ENCODE results near the gene ANP32A. TPM values are rescaled to one million over a fixed set of nuclear protein-coding genes. Genes with fewer than 3 reads are reported as not detected.

Gene ANP32A
- total RNA-seq, 2 experiments from 2014 or later, result 55.1 to 57.3 TPM

DNA sequence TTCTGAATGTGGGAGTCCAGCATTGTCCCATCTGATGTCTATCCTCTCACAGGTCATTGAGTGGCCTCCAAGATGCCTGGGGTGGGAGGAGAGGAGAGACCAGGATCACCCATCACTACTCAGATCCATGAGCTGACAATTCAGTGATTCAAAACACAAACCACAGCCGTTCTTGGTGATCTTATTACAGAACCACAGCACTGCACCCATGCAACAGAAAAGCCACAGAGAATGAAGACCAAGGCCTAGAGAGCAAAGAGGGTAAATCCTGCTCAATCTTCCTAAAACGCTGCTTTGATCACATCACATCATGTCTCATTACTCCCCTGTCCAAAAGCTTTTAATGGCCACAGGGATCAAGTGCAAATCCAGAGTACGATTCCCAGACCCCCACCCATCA is 23.5 kb downstream of the ANP32A start:
- Mint-ChIP-seq H3K4me3 (peak overlapping the region; percentile 7), H3K27ac (peak overlapping the region; percentile 76), H3K4me1 (ENCODE audit: low read depth) (peaks cover 98% of the 10 kb centered on the region), H3K36me3 (ENCODE audit: low read depth) (peaks cover 17% of the 10 kb centered on the region), H3K27me3 (no peaks in the 10 kb centered on the region), H3K9me3 (no peaks in the 10 kb centered on the region)
- Histone ChIP-seq H3K9me3 (ENCODE audit: control insufficient read depth in 1 of 2, insufficient read depth in 1 of 2, low read length in 2 of 2) (no peaks in the 10 kb centered on the region), H3K4me1 (ENCODE audit: insufficient read depth, low read length) (peaks cover 76% of the 10 kb centered on the region), H3K4me3 (ENCODE audit: low read length) (no peak overlapping the region), H3K27ac (ENCODE audit: low read depth in 1 of 2, low read length in 2 of 2) (no peak overlapping the region), H3K36me3 (ENCODE audit: insufficient read depth, low read length) (peaks cover 3% of the 10 kb centered on the region), H3K27me3 (ENCODE audit: control insufficient read depth in 1 of 2, insufficient read depth in 2 of 2, low read length in 2 of 2) (no peaks in the 10 kb centered on the region)
- ATAC-seq (ENCODE audit: poor library complexity) (no peak), DNase-seq (no peak)
- POLR2A ChIA-PET, result interaction anchor here (1.5 kb wide), 1 partner anchor 20 kb away, joined by 7 read pairs; no protein-coding TSS in a partner anchor
- intact Hi-C loops (cut with DNase I, micrococcal nuclease), result no loop called here
- TF ChIP-seq, protein P1, sequence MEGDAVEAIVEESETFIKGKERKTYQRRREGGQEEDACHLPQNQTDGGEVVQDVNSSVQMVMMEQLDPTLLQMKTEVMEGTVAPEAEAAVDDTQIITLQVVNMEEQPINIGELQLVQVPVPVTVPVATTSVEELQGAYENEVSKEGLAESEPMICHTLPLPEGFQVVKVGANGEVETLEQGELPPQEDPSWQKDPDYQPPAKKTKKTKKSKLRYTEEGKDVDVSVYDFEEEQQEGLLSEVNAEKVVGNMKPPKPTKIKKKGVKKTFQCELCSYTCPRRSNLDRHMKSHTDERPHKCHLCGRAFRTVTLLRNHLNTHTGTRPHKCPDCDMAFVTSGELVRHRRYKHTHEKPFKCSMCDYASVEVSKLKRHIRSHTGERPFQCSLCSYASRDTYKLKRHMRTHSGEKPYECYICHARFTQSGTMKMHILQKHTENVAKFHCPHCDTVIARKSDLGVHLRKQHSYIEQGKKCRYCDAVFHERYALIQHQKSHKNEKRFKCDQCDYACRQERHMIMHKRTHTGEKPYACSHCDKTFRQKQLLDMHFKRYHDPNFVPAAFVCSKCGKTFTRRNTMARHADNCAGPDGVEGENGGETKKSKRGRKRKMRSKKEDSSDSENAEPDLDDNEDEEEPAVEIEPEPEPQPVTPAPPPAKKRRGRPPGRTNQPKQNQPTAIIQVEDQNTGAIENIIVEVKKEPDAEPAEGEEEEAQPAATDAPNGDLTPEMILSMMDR (IDR thresholded peaks at IDR 0.05), result no peak
- CTCF ChIA-PET, result no interaction called here

DNA sequence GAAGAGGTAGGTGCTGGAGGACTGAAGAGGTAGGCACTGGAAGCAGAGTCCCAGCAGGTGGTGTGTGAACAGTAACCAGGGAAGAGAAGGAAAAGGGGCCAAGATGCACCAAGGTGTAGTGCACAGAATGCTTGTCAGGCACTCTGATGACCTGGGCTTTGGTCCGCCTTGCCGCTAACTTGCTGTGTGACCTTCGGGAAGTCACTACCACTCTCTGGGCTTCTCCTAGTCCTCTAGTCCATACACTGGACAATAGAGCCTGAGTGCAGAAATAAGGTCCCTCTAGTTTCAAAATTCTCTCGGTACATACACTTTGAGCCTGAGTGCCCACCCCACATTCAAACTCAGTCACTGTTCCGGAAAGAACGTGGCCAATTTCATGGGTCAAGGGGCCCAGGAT is 24.1 kb downstream of the ANP32A start:
- H3K27ac Mint-ChIP-seq, result peak overlapping the region; percentile 76
- ATAC-seq (ENCODE audit: poor library complexity) (no peak), DNase-seq (no peak)
- H3K36me3 Mint-ChIP-seq (ENCODE audit: low read depth), result peaks cover 17% of the 10 kb centered on the region
- Histone ChIP-seq H3K36me3 (ENCODE audit: insufficient read depth, low read length) (peaks cover 3% of the 10 kb centered on the region), H3K27me3 (ENCODE audit: control insufficient read depth in 1 of 2, insufficient read depth in 2 of 2, low read length in 2 of 2) (no peaks in the 10 kb centered on the region), H3K27ac (ENCODE audit: low read depth in 1 of 2, low read length in 2 of 2) (peak overlapping the region in 1 of 2 donors; percentile 45), H3K4me3 (ENCODE audit: low read length) (no peak overlapping the region), H3K4me1 (ENCODE audit: insufficient read depth, low read length) (peaks cover 78% of the 10 kb centered on the region), H3K9me3 (ENCODE audit: control insufficient read depth in 1 of 2, insufficient read depth in 1 of 2, low read length in 2 of 2) (no peaks in the 10 kb centered on the region)
- TF ChIP-seq, protein P1 (IDR thresholded peaks at IDR 0.05), result no peak
- peaks cover 98% of the 10 kb centered on the region for H3K4me1 Mint-ChIP-seq (ENCODE audit: low read depth)
- H3K9me3 Mint-ChIP-seq, result no peaks in the 10 kb centered on the region
- POLR2A ChIA-PET, result interaction anchor here (3.1 kb wide), 1 partner anchor 22 kb away, joined by 94 read pairs; the partner anchor contains the start of gene ANP32A
- intact Hi-C loops (cut with DNase I, micrococcal nuclease), result no loop called here
- no peaks in the 10 kb centered on the region for H3K27me3 Mint-ChIP-seq
- H3K4me3 Mint-ChIP-seq, result peak overlapping the region; percentile 7
- CTCF ChIA-PET, result no interaction called here

DNA sequence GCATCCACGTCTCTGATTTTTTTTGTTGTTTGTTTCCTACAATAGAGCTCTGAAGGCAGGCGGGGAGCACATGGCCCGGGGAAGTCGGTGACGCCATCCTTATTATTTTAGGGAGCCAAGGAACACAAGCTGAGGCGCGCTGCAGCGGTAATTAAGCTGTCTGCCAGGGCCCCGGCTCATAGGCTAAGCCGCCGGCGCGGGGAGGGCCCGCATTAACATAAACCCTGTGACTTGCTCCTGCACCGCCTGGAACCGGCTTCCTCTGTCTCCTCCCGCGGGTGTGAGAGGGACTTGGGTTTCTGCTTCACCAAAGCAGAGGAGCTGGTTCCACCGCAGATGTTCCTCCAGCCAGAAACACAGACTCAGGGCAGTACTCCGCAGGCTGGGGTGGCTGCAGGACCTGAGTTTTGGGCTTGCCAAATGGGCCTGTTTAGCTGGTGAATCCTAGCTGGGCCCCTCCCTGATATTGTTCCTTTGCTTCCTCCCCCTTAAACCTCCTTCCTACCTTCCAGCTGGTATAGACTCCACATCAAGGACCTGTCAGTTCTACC is 25.3 kb downstream of the ANP32A start:
- Mint-ChIP-seq H3K4me1 (ENCODE audit: low read depth) (peaks cover 100% of the 10 kb centered on the region), H3K36me3 (ENCODE audit: low read depth) (peaks cover 19% of the 10 kb centered on the region), H3K27me3 (no peaks in the 10 kb centered on the region), H3K4me3 (peak overlapping the region; percentile 52), H3K27ac (peak overlapping the region; percentile 76), H3K9me3 (no peaks in the 10 kb centered on the region)
- peaks cover 8% of the 10 kb centered on the region for H3K36me3 ChIP-seq (ENCODE audit: insufficient read depth, low read length)
- H3K27ac ChIP-seq (ENCODE audit: low read depth in 1 of 2, low read length in 2 of 2), result no peak overlapping the region
- no peaks in the 10 kb centered on the region for H3K9me3 ChIP-seq (ENCODE audit: control insufficient read depth in 1 of 2, insufficient read depth in 1 of 2, low read length in 2 of 2)
- peak; percentile 92 for ATAC-seq (ENCODE audit: poor library complexity)
- CTCF ChIA-PET, result interaction anchor here (0.9 to 2.1 kb wide), 5 partner anchors 10 to 80 kb away, joined by 3 to 8 read pairs (median 3); no protein-coding TSS in a partner anchor
- POLR2A ChIA-PET, result interaction anchor here (0.9 to 3.1 kb wide), 9 partner anchors 8 to 518 kb away, joined by 3 to 94 read pairs (median 4); partner anchors contain the start of genes ANP32A and FEM1B
- H3K27me3 ChIP-seq (ENCODE audit: control insufficient read depth in 1 of 2, insufficient read depth in 2 of 2, low read length in 2 of 2), result no peaks in the 10 kb centered on the region
- H3K4me1 ChIP-seq (ENCODE audit: insufficient read depth, low read length), result peaks cover 87% of the 10 kb centered on the region
- intact Hi-C loops (cut with DNase I, micrococcal nuclease), result no loop called here
- TF ChIP-seq, protein P1 (IDR thresholded peaks at IDR 0.05), result no peak
- DNase-seq, result peak; percentile 48 to 82 (median 62)
- H3K4me3 ChIP-seq (ENCODE audit: low read length), result peak overlapping the region; percentile 13
